Measurements from ENCODE around the gene GFRA4. TPM values are rescaled to one million over a fixed set of nuclear protein-coding genes. Genes with fewer than 3 reads are reported as not detected.

The GFRA4 gene
- total and polyA plus RNA-seq, 4 donors: not detected

DNA sequence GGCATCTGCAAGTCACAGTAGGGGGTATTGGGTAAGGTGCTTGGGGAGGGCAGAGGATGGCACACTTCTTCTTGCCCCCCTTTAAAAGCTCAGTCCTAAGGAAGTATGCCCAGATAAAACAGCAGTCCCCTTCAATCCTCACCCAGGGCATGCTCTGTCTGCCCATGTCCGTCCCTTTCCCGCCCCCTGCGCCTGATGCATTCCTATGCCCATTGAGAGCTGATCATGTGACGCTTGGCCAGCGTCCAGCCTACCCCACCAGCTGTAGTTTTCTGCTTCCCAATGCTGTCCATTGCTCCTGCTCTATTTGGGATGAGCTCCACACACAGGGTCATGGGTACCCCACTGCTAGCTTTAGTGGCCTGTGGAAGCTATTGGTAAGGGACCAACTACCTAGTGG, 40.9 kb upstream of the GFRA4 start:
- H3K27me3 ChIP-seq (ENCODE audit: control insufficient read depth in 3 of 3, insufficient read depth in 3 of 3, low read length in 2 of 3): no peaks in the 10 kb centered on the region
- WGBS, 2 donors: 77 to 81% methylated on average over 5 of the region's 5 CpGs
- no peaks in the 10 kb centered on the region for H3K9me3 ChIP-seq (ENCODE audit: control insufficient read depth in 4 of 4, insufficient read depth in 3 of 4, low read length in 3 of 4)
- H3K4me3 ChIP-seq: no peak overlapping the region
- no peaks in the 10 kb centered on the region for H3K36me3 ChIP-seq (ENCODE audit: control insufficient read depth in 4 of 4, insufficient read depth in 4 of 4, low read length in 4 of 4)
- ATAC-seq (ENCODE audit: insufficient read depth, low FRiP score) (no peak), DNase-seq (peak in 1 of 3 donors; percentile 33)
- no peaks in the 10 kb centered on the region for H3K4me1 ChIP-seq (ENCODE audit: control insufficient read depth in 5 of 5, insufficient read depth in 5 of 5, low read length in 5 of 5)
- no peak overlapping the region for H3K27ac ChIP-seq (ENCODE audit: low read depth in 1 of 2, low read length in 1 of 2)
- no peak overlapping the region for H3K9ac ChIP-seq (ENCODE audit: insufficient read depth in 1 of 2, low read length in 2 of 2)
- TF ChIP-seq, protein P1, sequence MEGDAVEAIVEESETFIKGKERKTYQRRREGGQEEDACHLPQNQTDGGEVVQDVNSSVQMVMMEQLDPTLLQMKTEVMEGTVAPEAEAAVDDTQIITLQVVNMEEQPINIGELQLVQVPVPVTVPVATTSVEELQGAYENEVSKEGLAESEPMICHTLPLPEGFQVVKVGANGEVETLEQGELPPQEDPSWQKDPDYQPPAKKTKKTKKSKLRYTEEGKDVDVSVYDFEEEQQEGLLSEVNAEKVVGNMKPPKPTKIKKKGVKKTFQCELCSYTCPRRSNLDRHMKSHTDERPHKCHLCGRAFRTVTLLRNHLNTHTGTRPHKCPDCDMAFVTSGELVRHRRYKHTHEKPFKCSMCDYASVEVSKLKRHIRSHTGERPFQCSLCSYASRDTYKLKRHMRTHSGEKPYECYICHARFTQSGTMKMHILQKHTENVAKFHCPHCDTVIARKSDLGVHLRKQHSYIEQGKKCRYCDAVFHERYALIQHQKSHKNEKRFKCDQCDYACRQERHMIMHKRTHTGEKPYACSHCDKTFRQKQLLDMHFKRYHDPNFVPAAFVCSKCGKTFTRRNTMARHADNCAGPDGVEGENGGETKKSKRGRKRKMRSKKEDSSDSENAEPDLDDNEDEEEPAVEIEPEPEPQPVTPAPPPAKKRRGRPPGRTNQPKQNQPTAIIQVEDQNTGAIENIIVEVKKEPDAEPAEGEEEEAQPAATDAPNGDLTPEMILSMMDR (IDR thresholded peaks at IDR 0.05; ENCODE audit: control extremely low read depth, extremely low read depth): no peak

DNA sequence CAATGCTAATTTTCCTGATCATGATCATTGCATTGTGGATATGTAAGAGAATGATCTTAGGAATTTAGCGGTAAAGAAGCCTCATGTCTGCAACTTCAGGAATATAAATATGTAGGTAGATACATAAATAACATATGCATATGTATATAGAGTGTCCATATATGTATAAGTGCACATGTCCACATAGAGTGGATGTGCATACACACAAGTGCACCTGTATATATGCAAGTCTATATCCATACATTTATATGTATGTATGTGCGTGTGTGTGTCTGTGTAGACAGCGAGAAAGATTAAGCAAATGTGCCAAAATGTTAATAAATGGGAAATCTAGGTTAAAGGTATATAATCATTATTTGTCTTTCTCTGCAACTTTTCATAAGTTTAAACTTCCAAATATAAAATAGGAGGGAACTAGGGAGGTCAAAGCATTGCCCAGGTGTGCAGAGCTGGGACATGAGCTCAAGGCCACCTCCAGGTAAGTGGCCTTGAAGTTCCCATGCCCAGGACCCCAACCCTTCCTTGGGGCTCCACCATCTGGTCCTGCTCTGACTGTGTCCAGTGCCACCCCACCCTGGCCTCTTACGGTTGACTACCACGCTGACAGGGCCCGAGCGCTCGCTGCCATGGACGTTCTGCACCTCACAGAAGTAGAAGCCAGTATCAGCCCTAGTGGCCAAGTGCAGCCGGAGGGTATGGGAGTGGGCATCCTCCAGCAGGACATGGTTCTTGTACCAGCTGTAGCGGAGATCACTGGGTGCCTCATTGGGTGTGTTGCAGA, 39.6 kb upstream of the GFRA4 start:
- 95 to 97% methylated on average over 11 of the region's 11 CpGs for WGBS, 2 donors
- H3K4me1 ChIP-seq (ENCODE audit: control insufficient read depth in 5 of 5, insufficient read depth in 5 of 5, low read length in 5 of 5): peaks cover 0 to 10% (median 0%) of the 10 kb centered on the region in 5 donors
- H3K4me3 ChIP-seq: no peak overlapping the region
- H3K27me3 ChIP-seq (ENCODE audit: control insufficient read depth in 3 of 3, insufficient read depth in 3 of 3, low read length in 2 of 3): no peaks in the 10 kb centered on the region
- no peaks in the 10 kb centered on the region for H3K36me3 ChIP-seq (ENCODE audit: control insufficient read depth in 4 of 4, insufficient read depth in 4 of 4, low read length in 4 of 4)
- TF ChIP-seq, protein P1 (IDR thresholded peaks at IDR 0.05; ENCODE audit: control extremely low read depth, extremely low read depth): no peak
- H3K27ac ChIP-seq (ENCODE audit: low read depth in 1 of 2, low read length in 1 of 2): no peak overlapping the region
- H3K9me3 ChIP-seq (ENCODE audit: control insufficient read depth in 4 of 4, insufficient read depth in 3 of 4, low read length in 3 of 4): no peaks in the 10 kb centered on the region
- no peak for ATAC-seq (ENCODE audit: insufficient read depth, low FRiP score)
- no peak overlapping the region for H3K9ac ChIP-seq (ENCODE audit: insufficient read depth in 1 of 2, low read length in 2 of 2)
- DNase-seq: no peak

DNA sequence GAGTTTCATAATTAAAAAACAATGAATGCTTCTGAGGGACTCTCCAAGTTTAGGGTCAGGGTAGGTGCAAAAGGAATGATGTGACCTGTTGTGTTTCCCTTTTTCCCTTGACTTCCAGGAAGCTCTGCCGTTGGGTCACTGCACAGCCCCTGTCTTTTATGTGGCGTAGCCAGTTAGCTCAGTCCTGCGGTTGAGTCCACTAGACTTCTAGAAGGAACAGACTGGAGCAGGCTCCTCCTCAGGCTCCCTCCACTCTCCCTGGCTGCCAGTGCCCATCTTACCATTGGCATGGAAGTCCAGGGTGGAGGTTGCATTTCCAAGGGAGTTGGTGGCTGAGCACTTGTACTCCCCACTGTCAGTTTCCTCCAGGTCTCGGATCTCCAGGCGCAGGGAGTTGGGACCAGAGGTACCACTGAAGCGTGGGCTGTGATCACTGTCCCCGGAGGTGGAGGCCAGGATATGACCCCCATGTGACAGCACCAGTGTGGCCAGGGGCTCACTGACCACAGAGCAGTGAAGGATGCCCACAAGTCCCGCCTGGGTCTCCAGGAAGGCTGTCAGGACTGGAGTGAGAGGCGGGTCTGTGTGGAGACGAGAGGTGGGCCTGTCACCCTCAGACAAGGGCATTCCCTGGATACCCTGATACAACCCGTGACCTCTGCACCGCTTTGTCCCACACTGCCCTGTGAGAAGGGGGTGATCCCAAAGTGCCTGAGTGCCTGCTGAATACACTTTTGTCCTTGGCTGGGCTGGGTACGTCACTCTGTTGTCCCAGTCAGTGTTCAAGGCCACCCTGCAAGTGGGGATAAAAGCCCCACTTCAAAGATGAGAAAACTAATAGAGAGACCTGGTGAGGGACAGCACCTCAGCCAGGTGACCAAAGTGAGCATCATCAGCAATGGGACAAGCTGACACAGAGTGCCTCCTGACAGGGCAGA, 38.1 kb upstream of the GFRA4 start:
- WGBS, 2 donors: 84 to 89% methylated on average over 13 of the region's 13 CpGs
- peaks cover 0 to 4% (median under 1%) of the 10 kb centered on the region in 4 donors for H3K9me3 ChIP-seq (ENCODE audit: control insufficient read depth in 4 of 4, insufficient read depth in 3 of 4, low read length in 3 of 4)

More for the DNA sequence above, 38.1 kb upstream of the GFRA4 start:
- TF ChIP-seq, protein P1 (IDR thresholded peaks at IDR 0.05; ENCODE audit: control extremely low read depth, extremely low read depth): no peak
- H3K4me1 ChIP-seq (ENCODE audit: control insufficient read depth in 5 of 5, insufficient read depth in 5 of 5, low read length in 5 of 5): peaks cover 0 to 10% (median 0%) of the 10 kb centered on the region in 5 donors
- DNase-seq (no peak), ATAC-seq (ENCODE audit: insufficient read depth, low FRiP score) (no peak)
- no peak overlapping the region for H3K4me3 ChIP-seq
- H3K36me3 ChIP-seq (ENCODE audit: control insufficient read depth in 4 of 4, insufficient read depth in 4 of 4, low read length in 4 of 4): no peaks in the 10 kb centered on the region
- no peaks in the 10 kb centered on the region for H3K27me3 ChIP-seq (ENCODE audit: control insufficient read depth in 3 of 3, insufficient read depth in 3 of 3, low read length in 2 of 3)
- H3K9ac ChIP-seq (ENCODE audit: insufficient read depth in 1 of 2, low read length in 2 of 2): no peak overlapping the region
- H3K27ac ChIP-seq (ENCODE audit: low read depth in 1 of 2, low read length in 1 of 2): no peak overlapping the region

Measured in lung (tissue), 12 donors.